Stimulated activated CD8-positive, alpha-beta memory T cell treated with anti-CD3 and anti-CD28 coated beads, Interleukin-2, amount 100 ng/mL, for 1 hour (primary cell): ENCODE measurements around the gene PRKACA.
A peak's percentile ranks its signal among the peaks of the same experiment; 100 is the strongest.

Experiments used
- DNase-seq, 2 donors: peaks; one replicate each; pipeline ENCODE4 v3.0.0-alpha.2; 2020; ENCODE audit warnings: low read depth in 2 of 2

The PRKACA gene

DNA sequence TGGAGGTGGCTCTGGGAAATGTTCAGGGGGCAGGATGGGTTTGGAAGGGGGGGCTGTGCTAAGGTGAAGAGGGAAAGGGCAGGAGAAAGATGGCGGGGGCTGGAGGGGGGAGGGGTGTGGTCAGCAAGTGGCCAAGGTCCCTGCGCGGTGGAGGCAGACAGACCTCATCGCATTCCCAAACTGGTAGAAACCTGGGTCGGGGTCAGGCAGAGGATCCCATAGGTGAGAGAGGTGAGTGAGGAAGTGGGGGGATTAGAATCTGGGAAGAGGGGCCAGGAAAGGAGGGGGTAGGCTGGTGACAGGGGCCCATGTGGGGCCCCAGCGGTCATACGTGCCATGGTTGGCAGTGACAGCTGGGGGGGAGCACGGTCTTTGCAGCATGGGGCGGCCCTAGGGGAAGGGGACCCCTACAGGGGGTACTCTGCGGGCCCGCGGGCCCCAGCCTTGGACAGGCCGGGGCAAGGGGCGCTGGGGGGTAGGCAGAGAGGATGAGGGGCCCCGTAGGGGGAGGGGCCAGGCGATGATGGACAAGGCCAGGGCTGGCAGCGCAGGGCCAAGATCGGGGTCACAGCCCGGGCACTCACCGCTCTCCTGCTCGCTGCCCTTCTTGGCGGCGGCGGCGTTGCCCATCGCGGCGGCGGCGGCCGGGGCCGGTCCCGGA is 514 bp downstream of the PRKACA start:
- DNase-seq = no peak

DNA sequence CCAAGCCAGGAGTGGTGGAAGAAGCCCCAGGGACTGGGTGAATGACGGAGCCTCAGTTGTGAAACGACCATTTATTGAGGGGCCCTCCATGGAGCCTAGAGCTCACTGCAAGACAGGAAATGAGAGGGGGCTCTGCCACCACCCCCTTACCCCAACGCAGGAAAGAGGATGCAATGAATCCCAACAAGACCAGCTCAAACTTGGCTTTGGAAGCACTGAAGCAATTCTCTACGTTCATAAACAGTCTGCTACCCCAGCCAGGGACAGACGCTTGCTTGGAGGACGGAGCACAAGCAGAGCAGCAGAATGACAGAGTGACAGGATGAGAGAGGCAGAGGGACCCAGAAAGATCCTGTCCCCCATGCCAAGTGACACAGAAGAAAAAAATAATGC is 1.0 kb downstream of the PRKACA start:
- DNase-seq = no peak

DNA sequence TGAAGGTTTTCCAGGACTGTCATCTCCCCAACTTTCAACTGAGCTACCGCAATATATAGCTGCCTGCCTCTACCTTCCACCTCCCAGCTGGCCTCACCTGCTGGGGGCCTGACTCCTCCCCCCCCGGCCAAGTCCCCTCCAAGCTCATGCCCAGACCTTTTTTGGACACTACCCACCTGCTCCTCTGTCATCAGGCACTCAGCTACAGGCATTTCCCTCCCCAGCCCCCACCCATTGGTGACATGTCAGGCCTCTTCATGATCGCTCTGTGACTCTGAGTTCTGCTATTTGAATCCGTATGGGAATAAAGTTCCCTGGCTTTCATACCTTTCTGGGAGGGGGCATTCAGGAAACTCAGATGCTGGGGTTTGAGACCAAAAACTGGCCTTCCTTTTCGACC is 1.8 kb downstream of the PRKACA start:
- no peak for DNase-seq

GRCh38 chr19:14114854-14115253 is 2.7 kb downstream of the PRKACA start:
- DNase-seq = peak in 1 of 2 donors; percentile 13

DNA sequence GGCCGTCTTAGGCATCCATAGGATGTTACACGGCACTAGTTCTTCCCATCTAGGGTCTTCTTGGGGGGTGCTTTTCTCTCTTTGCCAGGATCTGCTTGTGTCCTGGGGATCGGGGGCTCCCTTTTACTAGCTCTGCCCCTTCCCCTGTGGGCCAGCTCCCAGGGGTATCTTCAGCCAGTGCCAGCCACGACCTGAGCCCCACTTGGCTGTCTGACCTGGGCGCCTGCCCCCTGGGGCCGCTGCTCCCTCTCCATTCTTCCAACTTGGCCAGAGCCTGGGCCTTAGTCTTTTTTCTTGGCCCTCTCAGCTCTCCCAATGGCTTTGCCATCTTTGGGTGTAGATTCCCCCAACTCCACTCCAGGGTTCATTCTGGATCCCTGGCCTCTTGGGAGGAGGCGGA is 3.1 kb downstream of the PRKACA start:
- DNase-seq = no peak

DNA sequence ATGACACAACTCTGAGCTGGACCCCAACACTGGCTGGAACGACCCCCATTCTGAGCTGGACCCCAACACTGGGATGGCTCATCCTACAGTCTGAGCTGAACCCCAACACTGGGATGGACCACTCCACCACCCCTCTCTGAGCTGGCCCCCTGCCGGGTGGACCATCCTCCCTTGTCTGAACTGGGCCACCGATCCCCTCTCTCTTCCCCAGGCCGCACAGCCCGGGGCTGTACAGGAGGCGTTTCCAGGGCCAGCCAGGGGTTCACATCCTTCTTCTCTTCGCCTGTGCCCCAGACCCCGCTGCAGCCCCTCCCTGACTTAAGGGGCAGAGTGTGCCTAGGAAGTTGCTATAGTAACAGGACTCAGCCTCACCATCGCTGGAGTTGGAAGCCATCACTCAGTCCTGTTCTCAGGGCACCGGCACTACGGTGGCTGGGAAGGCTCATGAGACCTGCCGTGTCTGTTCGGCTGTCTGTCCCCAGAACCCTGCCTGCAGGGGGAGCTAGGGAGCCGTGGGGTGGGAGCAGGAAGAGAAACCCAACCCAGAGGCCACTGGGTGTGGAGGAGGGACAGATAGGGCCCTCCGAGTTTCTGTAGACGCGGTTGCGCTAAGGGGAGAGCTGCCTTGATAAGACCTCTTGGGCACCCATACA is 3.7 kb downstream of the PRKACA start:
- DNase-seq = peak in 1 of 2 donors; percentile 14

DNA sequence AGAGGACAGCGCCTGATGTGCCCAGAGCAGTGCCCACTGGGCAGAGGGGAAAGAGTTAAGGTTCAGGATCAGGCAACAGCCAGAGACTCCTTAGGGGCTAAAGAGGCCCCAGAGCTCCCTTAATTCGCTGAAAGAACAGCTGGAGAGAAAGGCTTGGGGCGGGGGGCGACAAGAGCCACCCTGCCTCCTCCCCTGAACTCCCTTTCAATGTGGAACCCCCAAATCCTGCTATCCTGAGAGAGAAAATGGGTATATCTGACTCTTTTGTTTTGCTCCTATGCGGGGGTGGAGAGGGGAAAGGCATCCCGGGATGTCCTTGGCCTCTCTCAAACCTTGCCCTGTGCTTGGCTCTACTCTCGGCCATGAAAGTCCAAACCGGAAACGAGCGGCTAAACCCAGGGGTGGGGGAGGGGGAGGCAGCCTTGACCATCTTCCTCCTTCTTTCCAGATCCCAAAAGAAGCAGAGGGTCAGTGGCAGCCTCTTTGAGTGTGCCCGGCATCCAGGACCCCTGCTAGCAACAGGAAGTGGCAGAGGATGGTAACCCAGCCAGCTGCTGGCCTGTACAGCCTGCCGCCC is 4.7 kb downstream of the PRKACA start:
- no peak for DNase-seq

- DNase-seq = no peak
These were observed 5.3 kb downstream of the PRKACA start for GRCh38 chr19:14112051-14112808.

- no peak for DNase-seq
These were observed 6.1 kb downstream of the PRKACA start for GRCh38 chr19:14111486-14111885.

DNA sequence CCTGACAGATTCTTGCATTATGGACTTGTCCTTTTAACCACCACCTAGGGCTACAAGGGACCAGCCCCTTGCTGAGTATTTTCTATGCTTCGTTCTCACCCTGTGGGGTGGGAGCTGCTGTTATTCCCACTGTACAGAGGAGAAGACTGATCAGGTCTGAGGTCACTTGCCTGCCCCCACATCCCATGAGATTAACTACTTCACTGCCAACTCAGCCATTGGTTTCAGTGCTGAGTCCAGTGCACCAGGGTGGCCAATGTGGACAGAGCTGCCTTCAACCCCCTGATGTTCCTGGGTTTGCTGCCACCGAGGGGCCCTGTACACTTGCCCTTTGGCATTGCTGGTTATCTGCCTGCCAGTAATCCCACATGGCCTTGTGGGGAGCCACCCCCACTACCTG is 6.9 kb downstream of the PRKACA start:
- DNase-seq = no peak

DNA sequence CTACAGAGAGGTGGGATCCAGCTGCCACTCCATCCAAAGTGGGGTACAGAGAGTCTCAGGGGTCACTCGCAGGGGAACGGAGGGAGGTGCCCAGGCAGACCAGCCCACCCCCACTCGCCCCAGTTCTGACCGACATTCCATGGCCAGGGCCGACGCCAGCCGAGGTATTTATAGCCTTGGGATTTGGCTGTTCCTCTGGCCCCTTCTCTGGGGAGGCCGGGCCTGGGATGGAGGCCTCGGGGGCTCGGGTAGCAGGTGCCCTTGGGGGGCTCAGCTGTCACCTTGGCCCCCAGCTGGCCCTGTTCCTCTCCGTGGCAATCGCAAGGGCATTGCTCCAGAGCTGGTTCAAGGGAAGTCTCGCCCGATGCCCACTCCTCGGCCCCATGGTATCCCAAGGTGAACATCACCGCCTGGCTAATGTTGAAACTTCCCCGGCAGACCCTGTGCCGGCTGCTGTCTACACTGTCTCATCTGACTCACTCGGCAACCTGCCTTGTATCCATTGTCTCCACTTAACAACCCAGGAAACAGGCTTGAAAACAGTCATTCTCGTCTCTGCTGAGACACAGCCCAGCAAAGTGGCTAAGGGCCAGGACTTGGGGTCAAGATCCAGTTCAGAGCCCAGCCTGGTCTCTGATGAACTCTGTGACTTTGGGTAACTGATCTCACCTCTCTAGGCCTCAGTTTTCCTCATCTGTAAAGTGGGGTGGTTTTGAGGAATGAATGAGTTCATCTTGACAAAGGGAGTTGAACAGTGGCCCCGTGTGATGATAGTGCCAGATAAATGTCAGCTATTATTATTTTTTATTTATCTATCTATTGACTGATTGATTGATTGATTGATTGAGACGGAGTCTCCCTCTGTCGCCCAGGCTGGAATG is 9.7 kb downstream of the PRKACA start:
- no peak for DNase-seq

DNA sequence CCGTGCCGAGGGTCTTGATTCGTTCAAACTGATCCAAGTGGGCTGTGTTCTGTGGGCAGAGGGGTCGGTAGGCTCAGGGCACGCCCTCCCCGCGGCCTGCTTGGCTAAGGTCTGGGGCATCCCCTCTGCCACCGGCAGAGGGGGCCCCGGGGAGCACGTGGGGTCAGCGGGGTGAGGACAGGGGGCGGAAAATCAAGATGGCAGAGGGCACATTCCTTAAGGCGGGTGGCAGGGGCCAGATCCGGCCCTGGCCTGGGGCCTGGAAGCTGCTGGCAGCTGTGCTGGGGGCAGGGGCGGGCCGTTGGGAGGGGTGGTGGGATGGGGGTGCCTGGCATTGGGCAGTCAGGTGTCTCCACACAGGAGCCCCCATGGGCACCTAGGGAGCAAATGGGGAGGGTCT is 10.7 kb downstream of the PRKACA start:
- DNase-seq = no peak

- DNase-seq = no peak
These were observed 11.9 kb downstream of the PRKACA start for GRCh38 chr19:14105680-14106079.

GRCh38 chr19:14103310-14103709 is 14.3 kb downstream of the PRKACA start:
- no peak for DNase-seq

- DNase-seq = no peak
These were observed 14.8 kb downstream of the PRKACA start for GRCh38 chr19:14102756-14103155.

GRCh38 chr19:14102102-14102696 is 15.4 kb downstream of the PRKACA start:
- DNase-seq = no peak

DNA sequence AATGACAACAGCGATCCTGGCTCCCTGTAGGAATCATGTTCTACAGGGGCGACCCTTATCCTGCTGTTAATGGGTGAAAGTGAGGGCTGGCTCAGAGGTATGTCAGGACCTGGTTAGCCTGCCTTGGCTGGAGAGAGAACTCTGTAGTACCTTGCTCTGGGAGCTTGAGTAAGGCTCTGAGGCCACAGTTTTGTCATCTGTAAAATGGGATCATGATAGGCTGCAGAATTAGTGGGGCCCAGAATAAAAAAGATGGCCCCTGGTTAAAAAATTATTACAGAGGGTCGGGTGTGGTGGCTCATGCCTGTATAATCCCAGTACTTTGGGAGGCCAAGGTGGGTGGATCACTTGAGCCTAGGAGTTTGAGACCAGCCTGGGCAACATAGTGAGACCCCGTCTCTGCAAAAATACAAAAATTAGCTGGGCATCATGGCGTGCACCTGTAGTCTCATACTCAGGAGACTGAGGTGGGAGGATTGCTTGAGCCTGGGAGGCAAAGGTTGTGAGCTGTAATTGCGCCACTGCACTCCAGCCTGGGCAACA is 16.5 kb downstream of the PRKACA start:
- DNase-seq = no peak

DNA sequence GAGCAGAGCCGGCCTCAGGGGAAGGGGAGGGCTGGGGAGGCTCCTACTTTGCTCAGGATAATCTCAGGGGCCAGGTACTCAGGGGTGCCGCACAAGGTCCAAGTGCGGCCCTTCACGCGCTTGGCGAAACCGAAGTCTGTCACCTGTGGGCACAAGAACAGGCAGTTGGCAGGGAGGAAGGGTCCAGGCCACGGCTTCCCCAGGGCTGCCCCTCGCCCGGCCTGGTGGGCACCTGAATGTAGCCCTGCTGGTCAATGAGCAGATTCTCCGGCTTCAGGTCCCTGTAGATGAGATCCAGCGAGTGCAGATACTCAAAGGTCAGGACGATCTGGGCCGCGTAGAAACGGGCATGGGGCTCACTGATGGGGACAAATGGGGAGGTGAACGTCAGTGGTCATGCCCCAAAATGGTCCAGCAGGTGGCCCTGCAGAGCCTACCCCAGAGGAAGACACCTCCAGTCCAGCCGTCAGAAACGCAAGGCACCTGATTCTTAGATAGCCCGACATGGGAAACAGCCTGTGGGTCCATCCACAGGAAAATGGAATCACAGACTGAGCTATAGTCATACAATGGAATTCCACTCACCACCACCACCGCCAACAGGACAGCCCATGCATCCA is 19.9 kb downstream of the PRKACA start:
- DNase-seq = no peak

DNA sequence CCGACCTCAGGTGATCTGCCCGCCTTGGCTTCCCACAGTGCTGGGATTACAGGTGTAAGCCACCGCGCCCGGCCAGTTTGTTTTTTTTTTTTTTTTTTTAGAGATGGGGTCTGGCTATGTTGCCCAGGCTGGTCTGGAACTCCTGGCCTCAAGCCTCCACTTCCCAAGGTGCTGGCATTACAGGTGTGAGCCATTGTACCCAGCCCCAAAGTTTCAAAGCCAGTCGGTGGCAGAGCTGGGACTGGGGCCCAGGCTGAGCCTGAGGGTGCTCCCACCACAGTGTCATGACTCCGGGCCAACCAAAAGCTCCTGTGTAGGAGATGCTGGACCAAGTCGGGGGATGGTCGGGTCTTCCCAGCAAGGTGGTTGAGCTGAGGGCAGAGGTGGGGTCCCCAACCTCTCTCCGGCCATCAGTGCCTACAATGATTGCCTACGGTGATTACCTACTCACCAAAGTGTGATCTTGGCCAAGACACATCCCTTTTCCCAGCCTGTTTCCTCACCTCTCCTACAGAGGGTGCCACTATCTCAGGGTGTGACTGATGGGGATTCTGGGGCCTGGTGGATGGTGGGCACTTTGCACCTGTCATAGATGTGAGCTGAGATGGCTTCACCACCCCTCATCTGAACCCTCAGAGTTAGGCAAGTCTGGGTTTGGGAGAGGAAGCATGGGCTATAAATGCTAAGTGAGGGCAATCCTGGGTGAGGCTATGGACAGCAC is 21.1 kb downstream of the PRKACA start:
- no peak for DNase-seq

DNA sequence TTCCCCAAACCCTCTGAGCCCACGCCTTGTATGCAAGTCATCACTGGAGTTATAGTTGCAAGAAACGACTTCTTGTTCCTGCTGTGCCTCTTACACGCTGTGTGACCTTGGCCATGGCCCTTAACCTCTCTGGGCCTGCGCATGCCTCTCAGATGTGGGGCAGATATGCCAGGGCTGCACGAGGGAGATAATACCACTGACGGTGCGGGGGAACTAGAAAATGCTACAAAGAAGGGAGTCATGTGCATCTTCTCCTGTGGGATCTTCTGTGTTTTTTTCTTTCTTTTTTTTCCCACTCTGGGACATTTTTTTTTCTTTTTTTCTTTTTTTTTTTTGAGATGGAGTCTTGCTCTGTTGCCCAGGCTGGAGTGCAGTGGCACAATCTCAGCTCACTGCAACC is 22.7 kb downstream of the PRKACA start:
- no peak for DNase-seq
